Cardiac septum (tissue), 1 donor: ENCODE measurements around the gene HECTD2. TPM values are rescaled to one million over a fixed set of nuclear protein-coding genes. Genes with fewer than 3 reads are reported as not detected.
"Not testable (repeated sequence)": the region's sequence is repeated elsewhere in the genome, so short reads cannot be mapped to it uniquely, and the experiment has no call there.

ENCODE experiments used
- DNase-seq: peaks from one replicate; pipeline ENCODE4 v3.0.0-alpha.2; 2020; ENCODE audit warnings: low spot score
- intact Hi-C: fragments of 100-400 bp; cut with DNase I; formaldehyde crosslinking; loops from one replicate; pipeline ENCODE4 v1.14.0; 2022
- total RNA-seq: library from RNA; stranded (reverse); fragmentation: NEBNext Ultra II Directional; extraction: Animal tissue kit (Norgen Biotek cat#: 25700); gene quantifications from one replicate; pipeline ENCODE4 v1.2.1, GENCODE V29; 2021
- donor health status: DM: no; HTN: no; CAD: no.

HECTD2 gene
- total RNA-seq, 1 donor from 2014 or later: 13.2 TPM

DNA sequence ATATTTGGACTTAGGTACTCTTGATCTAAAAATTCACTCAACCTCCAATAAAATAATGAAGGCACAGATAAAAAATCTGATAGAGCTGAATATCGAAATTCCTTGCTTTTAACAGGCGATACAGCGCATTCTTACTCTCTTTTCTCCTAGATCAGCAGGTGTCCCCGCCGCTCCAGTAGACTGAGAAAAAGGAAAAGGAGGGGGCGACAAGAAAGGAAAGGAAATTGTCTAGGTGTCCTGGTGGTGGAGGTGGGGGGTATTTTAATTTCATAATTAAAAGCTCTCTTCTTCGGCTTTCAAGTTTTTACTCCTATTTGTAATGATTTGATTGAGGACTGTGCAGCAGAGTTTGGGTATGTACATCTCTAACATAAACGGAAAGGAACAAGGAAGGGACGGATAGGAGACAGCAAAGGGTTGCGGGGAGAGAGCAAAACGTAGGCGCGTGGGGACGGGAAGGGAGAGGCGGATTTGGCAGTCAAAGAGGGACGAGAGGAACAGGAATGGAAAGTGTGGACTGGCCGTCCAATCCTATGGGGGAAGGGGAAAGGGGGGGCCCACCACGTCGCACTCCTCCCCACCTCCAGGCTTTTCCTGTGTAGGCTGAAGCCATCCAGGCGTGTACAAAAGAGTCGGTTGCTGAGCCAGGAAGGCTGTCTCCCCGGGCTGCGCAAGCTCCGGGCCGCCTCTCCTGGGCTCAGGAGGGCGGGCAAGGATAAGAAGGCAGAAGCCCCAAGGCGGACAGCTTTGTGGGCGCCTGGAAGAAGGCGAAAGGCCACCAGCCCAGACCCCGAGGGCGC is 875 bp upstream of the HECTD2 start:
- intact Hi-C loops: loop anchor here (1.0 to 5.0 kb wide), 2 partner anchors 224 to 498 kb away; partner anchors contain the start of genes FGFBP3 and PPP1R3C
- DNase-seq: peak; percentile 90

DNA sequence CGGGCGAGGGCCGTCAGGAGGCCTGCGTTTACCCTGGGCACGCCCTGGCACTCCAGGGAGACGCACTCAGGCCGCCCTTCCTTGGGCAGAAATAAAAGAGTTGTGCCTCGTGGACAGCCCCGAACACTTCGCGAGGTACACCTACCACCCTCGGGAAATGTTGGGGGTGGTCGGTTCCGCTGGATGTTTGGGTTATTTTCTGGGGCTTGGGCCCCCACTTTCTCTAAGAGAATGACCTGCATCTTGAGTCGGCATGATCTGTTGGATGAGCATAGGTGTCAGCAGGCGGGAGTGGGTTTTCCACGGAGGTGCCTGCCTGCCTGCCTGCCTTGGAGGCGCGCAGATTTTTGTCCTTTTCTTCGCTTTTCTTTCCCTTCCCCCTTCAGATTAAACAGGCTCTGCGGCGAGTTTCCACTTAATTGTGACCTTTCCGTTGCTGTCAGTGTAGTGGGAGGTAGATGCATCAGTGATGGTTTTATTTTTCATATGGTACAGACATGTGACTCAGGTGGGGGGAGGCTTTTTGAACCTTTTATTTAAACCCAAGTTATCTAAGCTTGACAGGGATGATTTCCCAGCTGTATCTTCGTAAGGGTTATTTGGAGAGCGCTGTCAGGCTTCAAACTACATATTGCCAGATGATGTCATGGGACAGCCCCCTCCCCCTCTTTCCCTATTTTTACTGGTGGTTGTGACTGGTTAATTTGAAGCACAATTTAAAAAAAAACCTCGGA is 661 bp downstream of the HECTD2 start:
- intact Hi-C loops: no loop called here
- DNase-seq: no peak

DNA sequence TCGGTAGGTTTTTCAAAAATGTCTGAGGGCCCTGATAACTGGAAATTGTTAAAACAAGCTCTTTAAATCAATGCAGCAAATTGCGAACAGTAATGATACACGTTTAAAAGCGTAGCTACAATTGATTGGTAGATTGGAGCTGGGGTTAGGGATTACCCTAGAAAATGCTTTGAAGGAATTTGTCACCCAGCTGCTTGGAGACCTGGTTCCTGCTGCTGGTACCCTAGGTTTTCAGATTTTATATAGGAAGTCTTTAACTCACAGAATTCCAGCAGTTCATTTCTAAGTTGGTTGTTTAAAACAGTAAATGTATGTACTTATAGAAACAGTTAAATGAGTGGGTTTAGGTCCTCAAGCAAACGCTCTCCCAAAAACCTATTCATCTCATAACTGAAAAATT is 1.5 kb downstream of the HECTD2 start:
- no peak for DNase-seq
- intact Hi-C loops: no loop called here

DNA sequence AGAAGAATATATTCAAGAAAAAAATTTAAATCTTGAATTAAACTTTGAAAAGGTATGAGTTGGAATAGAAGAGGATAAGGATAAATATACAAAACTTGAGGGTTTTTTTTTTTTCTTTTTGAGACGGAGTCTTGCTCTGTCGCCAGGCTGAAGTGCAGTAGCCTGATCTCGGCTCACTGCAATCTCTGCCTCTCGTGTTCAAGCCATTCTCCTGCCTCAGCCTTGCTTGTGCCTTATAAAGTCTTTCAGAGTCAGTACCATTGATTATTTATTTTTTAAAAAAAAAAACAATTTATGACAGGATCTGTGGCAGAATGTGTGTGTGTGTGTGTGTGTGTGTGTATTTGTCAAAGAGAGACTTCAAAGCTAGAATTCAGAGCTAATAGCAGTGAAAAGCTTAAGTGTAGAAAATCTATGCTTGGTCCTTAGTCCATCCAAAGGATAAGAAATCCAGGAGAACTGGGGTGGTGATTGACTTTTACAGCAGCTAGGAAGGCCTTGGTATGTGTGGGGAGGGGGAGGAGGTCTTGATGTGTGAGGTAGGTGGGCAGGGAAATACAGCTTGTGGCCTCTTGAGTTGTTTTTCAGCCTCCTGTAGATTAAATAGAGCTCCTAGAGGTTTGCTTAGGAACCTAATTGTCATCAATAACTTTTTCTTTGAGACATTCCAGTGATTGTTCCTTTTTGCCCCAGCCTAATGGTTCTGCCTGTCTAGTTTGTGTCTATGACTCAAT is 2.4 kb downstream of the HECTD2 start:
- intact Hi-C loops: no loop called here
- DNase-seq: no peak

DNA sequence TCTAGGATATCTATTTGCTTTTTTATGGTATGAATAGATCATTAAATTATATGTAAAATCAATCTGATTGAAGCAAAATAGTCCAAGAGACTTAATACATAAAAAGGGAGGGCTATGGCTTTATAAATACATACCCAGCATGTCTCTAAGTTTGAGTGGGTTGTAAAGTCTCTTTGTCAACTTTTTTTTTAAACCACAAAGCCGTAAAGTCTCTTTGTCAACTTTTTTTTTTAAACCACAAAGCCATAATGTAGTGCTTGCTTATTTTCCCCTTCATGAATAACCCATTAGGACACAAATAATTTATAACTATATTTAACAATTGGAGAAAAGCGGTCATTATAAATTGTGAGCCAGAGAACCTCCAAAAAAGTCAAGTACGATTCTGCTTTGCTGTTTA is 5.7 kb downstream of the HECTD2 start:
- intact Hi-C loops: no loop called here

DNA sequence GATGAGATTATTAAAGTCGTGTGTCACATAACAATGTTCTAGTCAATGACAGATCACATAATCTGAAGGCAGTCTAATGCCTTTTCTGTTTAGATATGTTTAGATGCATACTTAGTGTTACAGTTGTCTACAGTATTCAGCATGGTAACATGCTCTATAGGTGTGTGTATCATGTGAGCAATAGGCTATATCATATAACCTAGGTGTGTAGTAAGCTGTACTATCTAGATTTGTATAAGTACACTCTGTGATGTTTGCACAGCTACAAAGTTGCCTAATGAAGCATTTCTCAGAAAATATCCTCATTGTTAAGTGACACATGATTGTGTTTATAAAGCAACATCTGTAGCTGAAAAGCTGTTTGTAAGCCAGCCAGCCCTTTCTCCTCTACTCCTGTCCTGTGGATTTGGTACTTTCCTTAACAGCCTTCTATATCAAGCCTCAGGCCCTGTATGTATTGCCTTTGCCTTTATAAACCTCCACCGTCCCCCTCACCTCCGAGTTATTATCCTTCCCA is 6.3 kb downstream of the HECTD2 start:
- intact Hi-C loops: no loop called here
- no peak for DNase-seq

More for the DNA sequence above, 5.7 kb downstream of the HECTD2 start:
- no peak for DNase-seq

DNA sequence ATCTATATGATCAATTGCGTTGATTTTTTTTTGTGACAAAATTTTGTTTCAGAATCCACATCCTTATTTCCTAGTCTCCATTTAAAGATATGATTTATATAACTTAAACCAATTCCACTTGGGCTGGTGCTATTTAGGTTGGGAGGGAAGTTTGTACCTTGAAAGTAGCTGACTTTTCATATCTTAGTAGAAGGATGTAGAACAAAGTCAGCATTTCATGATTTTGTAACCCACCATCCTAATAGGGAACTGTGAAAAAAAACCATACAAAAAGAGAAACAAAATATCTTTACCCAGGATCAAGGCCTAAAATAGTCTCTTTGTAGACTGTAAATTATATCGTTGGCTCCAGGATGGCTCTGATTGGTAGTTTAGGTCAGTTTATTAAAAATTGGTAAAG is 8.3 kb downstream of the HECTD2 start:
- DNase-seq: no peak
- intact Hi-C loops: no loop called here

DNA sequence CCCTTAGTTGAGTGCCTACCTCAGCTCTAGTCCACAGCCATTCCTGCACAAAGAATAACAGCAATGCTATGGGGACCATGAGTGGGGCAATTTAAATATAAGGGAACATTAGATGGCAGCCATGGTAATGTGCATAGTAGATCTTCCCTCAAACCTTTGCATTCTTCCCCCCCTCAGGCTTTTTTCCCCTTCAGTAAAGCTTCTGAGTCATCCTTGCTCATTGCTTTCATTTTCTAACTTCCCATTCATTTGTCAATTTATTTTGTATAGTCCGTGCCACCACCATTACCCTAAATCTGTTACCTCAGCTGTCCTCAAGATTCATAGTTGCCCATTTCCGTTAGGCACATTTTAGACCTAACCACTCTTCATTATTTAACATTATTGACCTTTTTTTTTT is 10.7 kb downstream of the HECTD2 start:
- no peak for DNase-seq
- intact Hi-C loops: no loop called here

DNA sequence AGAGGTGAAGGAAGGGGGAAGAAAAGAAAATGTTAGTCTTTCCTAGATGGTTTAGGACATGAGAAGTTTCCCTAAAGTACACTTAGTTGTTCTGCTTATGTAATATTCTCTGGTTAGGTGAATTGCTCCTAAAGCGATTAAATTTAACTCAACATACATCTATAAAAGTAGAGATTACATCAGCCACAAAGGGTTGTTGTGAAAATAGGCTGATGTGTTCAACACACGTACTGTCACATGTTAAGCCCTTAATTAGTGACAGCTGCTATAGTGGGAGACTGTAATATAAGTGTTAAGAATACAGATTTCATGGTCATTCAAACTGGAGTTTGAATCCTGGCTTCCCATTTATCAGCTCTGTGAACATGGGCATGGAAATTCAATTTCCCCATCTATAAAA is 12.8 kb downstream of the HECTD2 start:
- DNase-seq: no peak
- intact Hi-C loops: no loop called here

DNA sequence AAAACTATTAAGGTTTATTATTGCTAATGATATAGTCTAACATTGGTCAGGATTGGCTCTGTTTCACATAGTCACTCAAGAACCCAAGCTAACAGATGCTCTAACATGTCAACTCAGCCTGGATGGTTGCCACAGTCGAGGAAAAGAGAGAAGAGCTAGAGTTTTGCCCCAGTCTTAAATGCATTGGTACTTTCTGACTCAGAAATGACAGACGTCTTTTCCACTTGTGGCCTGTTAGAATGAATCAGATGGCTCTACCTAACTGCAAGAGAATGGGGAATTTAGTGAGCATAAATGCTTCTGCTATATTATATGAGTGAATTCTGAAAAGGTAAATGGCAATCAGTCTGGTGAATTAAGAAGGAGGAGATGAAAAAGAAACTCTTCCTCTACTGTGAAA is 13.9 kb downstream of the HECTD2 start:
- intact Hi-C loops: no loop called here
- DNase-seq: no peak

DNA sequence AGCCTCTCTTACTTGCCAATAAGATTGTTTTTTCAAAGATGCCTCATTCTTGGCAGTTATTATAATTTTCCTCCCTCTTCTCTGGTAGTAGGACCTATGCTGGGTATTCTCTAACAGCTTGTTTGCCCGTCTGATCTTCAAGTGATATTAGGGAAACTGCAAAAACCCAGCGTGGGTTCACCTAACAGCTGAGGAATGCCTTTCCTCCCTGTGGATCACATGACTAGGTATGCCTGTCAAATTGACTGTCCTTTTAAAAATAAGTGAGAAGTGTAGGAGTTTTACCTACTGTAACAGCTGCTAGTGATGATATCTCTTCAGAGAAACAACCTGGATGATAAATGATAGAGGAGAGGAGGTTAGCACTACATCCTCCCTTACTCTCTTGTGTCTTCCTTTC is 22.0 kb downstream of the HECTD2 start:
- no peak for DNase-seq
- intact Hi-C loops: no loop called here

DNA sequence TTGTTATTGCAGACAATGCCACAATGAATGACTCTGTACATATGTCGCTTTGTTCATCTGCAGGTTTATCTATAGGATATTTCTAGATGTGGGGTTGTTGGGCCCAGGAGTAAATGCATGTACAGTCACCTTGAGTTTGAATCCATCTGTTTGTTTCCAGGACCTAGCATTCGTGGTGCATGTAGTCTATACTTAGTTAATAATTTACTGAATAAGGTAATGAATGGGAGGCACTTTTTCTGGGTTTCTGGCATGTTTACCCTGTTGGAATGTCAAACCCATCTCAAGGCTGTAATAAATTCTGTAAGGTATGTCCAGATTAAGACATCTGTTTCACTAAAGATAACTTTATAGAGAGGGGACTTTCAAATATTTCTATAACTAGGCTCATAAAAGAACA is 23.5 kb downstream of the HECTD2 start:
- intact Hi-C loops: no loop called here
- no peak for DNase-seq

DNA sequence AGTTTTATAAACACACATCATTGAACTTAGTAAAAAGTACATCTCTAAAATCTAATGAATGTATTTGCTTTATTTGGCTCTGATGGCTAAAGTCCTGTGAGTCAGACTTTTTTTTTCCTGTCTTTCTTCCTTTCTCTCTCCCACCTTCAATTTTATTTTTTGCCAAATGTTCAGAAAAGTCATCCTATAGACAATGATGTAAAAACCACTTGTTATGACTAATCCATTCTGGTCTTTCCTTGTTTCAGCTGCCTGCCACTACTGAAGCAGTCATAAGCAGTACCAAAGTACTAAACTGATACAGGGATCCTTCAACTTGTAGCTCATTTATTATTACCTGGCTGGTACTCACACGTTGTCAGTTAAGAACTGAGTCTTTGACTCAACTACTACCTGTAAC is 23.9 kb downstream of the HECTD2 start:
- no peak for DNase-seq
- intact Hi-C loops: no loop called here

DNA sequence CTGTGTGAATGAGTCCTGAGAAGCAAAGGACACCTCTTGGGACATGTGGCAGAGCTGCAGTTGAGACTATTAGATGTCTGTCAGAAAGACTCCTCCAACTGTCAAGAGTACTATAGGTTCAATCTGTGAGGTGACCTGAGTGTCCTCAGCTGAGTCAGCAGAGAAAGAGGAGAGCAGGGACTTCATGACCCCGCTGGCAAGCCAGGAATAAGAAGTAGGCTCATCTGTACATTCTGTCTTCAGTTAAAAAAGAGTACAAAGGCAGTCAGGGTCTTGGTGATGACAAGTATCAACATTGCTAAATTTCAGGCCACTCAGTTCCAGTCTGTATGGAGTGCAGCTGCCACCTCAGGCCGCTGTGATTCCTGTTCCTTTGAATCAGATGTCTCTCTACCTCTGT is 25.1 kb downstream of the HECTD2 start:
- intact Hi-C loops: no loop called here
- no peak for DNase-seq

DNA sequence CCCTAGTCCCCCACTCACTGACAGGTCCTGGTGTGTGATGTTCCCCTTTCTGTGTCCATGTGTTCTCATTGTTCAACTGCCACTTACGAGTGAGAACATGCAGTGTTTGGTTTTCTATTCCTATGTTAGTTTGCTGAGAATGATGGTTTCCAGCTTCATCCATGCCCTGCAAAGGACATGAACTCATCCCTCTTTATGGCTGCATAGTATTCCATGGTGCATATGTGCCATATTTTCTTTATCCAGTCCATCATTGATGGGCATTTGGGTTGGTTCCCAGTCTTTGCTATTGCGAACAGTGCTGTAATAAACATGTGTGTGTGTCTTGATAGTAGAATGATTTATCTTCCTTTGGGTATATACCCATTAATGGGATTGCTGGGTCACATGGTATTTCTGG is 28.1 kb downstream of the HECTD2 start:
- intact Hi-C loops, DNase-seq: not testable (repeated sequence)

DNA sequence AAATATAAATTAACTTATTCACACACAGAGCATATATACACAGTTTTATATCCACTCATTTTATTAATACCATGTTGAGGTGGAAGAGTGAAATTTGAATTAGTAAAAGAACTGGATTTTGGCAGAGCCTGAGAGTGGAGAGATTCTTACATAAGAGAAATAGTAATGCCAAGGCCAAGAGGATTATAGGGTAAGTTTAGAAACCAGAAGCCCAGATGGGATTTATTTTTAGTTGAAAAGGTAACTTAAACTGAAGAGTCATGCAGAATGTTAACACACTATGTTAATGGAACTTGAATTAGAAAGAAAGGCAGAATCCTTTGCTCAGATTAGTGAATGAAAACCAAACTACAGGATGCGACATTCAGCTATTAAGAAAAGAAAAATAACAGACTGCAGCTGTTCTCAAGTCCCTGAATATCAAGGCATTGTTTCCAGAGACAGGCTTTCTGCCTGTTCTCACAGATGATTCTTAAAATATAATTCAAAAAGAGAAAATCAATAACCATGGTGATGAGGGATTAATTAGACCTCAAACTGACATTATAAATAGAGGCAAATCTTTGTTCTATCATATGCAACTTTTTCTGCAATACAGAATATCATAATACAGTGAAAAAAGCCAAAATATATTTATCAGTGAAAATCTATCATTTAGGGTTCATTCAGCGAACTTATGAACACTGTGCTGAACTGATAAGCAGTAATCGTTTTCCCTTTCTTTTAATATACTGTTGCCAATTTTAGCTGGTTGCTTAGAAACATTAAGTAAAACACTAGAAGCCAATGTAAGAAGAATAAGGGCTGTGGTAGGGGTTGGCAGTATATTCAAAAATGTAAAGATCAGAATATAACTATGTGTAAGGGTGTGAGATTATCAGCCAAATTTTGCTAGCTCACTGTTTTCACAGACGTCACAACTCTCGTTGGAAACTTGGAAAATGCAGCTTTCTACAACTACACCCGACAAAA is 34.4 kb downstream of the HECTD2 start:
- no peak for DNase-seq
- intact Hi-C loops: no loop called here

DNA sequence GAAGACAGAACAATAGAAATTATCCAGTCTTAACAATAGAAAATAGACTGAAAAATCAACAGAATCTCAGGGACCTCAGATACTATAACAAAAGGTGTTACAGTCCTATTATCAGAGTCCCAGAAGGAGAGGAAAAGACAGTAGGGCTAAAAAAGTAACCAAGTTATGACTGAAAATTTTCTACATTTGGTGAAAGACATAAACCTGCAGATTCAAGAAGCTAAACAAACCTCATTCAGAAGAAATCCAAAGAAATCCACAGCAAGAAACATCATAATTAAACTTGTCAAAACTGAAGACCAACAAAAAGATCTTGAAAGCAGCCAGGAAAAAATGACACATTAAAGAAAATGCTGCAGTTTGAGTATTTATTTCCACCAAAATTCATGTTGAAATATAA is 41.9 kb downstream of the HECTD2 start:
- intact Hi-C loops: no loop called here
- no peak for DNase-seq

DNA sequence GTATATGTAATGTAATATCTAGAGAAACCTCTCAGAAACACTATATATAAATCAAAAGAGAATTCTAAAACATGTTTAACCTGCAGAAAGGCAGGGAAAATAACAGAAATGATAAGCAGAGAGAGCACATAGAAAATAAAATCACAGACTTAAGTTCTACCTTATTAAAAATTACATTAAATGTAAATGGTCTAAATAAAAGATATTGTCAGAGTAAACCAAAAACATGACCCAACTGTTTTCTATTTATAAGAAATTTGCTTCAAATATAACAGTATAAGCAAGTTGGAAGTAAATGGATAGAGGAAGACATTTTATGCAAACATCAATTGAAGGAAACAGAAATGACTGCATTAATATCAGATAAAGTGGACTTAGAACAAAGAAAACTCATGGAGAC is 43.4 kb downstream of the HECTD2 start:
- DNase-seq: no peak
- intact Hi-C loops: no loop called here

DNA sequence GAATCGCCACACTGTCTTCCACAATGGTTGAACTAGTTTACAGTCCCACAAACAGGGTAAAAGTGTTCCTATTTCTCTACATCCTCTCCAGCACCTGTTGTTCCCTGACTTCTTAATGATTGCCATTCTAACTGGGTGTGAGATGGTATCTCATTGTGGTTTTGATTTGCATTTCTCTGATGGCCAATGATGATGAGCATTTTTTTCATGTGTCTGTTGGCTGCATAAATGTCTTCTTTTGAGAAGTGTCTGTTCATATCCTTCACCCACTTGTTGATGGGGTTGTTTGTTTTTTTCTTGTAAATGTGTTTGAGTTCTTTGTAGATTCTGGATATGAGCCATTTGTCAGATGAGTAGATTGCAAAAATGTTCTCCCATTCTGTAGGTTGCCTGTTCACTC is 45.0 kb downstream of the HECTD2 start:
- DNase-seq, intact Hi-C loops: not testable (repeated sequence)
